ENCODE data around the gene TMEM235.

Gene TMEM235

DNA sequence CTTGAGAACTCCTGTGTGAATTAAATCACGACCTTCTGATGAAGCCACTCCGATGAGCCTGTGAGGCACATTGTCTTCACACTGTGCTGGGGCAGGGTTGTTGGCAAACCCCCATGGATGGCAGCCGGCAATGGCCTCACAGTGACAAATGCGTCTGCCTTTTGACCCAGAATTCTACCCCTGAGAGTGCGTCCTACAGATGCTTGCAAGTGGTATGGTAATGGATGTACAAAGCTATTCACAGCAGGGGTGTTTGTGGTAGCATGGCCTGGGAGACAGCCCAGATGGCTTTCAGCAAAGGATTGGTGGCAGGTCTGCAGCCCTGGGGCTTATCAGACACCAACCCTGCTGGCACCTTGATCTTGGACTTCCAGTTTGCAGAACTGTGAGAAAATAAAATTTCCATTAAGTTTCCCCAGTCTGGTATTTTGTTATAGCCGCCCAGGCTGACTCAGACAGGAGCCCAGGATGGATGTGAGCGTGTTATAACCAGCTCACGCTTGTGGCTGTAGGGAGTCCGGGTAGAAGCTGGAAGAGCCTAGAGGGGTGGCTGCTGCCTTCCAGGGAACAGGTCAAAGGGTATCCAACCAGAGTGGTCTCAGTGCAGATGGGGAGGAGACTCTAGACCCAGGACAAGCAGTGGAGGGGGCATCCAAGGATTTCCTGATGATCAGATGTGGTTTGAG, 34.1 kb upstream of the TMEM235 start:
- no peak overlapping the region for H4K91ac ChIP-seq (ENCODE audit: low read length)

DNA sequence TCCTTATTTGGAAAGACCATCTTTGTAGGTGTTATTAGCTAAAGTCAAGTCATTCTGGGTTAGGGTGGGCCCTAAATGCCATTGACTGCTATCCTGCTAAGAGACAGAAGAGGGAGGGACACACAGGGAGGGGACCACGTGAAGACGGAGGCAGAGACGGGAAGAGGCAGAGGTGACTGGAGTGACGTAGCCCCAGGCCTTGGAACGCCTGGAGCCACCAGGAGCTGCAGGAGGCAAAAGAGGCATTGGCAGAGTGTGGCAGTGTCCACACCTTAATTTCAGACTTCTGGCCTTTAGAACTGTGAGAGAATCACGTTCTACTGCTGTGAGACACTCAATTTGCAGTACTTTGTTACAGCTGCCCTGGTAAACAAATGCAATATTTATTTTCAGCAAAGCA, 31.0 kb upstream of the TMEM235 start:
- Histone ChIP-seq H3K14ac (ENCODE audit: low read length in 2 of 2) (no peak overlapping the region), H3K27ac (ENCODE audit: low read length, poor library complexity, severe bottlenecking) (no peak overlapping the region), H3K4me2 (ENCODE audit: low read length, poor library complexity, severe bottlenecking) (no peak overlapping the region), H2BK120ac (ENCODE audit: low read depth, low read length) (no peak overlapping the region), H2AK5ac (ENCODE audit: low read length, severe bottlenecking) (no peak overlapping the region), H4K91ac (ENCODE audit: low read length) (no peak overlapping the region), H3K4me3 (ENCODE audit: insufficient read depth in 1 of 2, low read depth in 1 of 2, low read length in 2 of 2) (no peak overlapping the region), H3K36me3 (ENCODE audit: control insufficient read depth in 1 of 2, insufficient read depth in 2 of 2, low read depth in 1 of 2, low read length in 2 of 2) (peaks cover 0 to 26% of the 10 kb centered on the region in 2 experiments), H3K9me3 (ENCODE audit: control insufficient read depth, low read length) (no peaks in the 10 kb centered on the region), H2AFZ (ENCODE audit: low read depth, low read length) (no peak overlapping the region), H4K8ac (ENCODE audit: low read length) (no peak overlapping the region), H3K4me1 (ENCODE audit: control insufficient read depth, insufficient read depth, low read depth, low read length) (peaks cover 19% of the 10 kb centered on the region), H2BK15ac (ENCODE audit: low read depth, poor library complexity, severe bottlenecking) (no peak overlapping the region), H3K4ac (ENCODE audit: low read depth in 1 of 2, low read length in 2 of 2) (no peak overlapping the region), H3K79me1 (replicated peaks; ENCODE audit: low read length, poor library complexity, severe bottlenecking) (peaks cover 3% of the 10 kb centered on the region), H3K27me3 (ENCODE audit: control insufficient read depth in 1 of 2, insufficient read depth in 1 of 2, low read length in 2 of 2) (no peaks in the 10 kb centered on the region), H2BK12ac (ENCODE audit: low read length in 2 of 2) (no peak overlapping the region), H3K18ac (ENCODE audit: low read depth in 1 of 2, low read length in 2 of 2) (no peak overlapping the region), H2BK5ac (ENCODE audit: low read depth, low read length, poor library complexity, severe bottlenecking) (no peak overlapping the region), H3K9ac (ENCODE audit: low read length) (no peak overlapping the region), H3K23ac (ENCODE audit: low read length in 2 of 2) (no peak overlapping the region)
- DNase-seq, result no peak
- 94% methylated on average over 6 of the region's 6 CpGs for WGBS

More for the DNA sequence above, 34.1 kb upstream of the TMEM235 start:
- H3K4me3 ChIP-seq (ENCODE audit: insufficient read depth in 1 of 2, low read depth in 1 of 2, low read length in 2 of 2), result no peak overlapping the region
- no peak overlapping the region for H2AK5ac ChIP-seq (ENCODE audit: low read length, severe bottlenecking)
- H3K9ac ChIP-seq (ENCODE audit: low read length), result no peak overlapping the region
- peak overlapping the region; percentile 34 for H3K27ac ChIP-seq (ENCODE audit: low read length, poor library complexity, severe bottlenecking)
- H2BK120ac ChIP-seq (ENCODE audit: low read depth, low read length), result no peak overlapping the region
- H3K27me3 ChIP-seq (ENCODE audit: control insufficient read depth in 1 of 2, insufficient read depth in 1 of 2, low read length in 2 of 2), result no peaks in the 10 kb centered on the region
- no peak overlapping the region for H2BK12ac ChIP-seq (ENCODE audit: low read length in 2 of 2)
- H3K36me3 ChIP-seq (ENCODE audit: control insufficient read depth in 1 of 2, insufficient read depth in 2 of 2, low read depth in 1 of 2, low read length in 2 of 2), result peaks cover 5 to 19% of the 10 kb centered on the region in 2 experiments
- no peak overlapping the region for H3K4me2 ChIP-seq (ENCODE audit: low read length, poor library complexity, severe bottlenecking)
- 82% methylated on average over 9 of the region's 9 CpGs for WGBS
- no peaks in the 10 kb centered on the region for H3K9me3 ChIP-seq (ENCODE audit: control insufficient read depth, low read length)
- H2AFZ ChIP-seq (ENCODE audit: low read depth, low read length), result no peak overlapping the region
- H3K18ac ChIP-seq (ENCODE audit: low read depth in 1 of 2, low read length in 2 of 2), result no peak overlapping the region
- no peak overlapping the region for H2BK5ac ChIP-seq (ENCODE audit: low read depth, low read length, poor library complexity, severe bottlenecking)
- H2BK15ac ChIP-seq (ENCODE audit: low read depth, poor library complexity, severe bottlenecking), result no peak overlapping the region
- DNase-seq, result no peak
- H4K8ac ChIP-seq (ENCODE audit: low read length), result no peak overlapping the region
- H3K23ac ChIP-seq (ENCODE audit: low read length in 2 of 2), result no peak overlapping the region
- H3K4me1 ChIP-seq (ENCODE audit: control insufficient read depth, insufficient read depth, low read depth, low read length), result peaks cover 19% of the 10 kb centered on the region
- H3K4ac ChIP-seq (ENCODE audit: low read depth in 1 of 2, low read length in 2 of 2), result no peak overlapping the region
- no peak overlapping the region for H3K14ac ChIP-seq (ENCODE audit: low read length in 2 of 2)
- H3K79me1 ChIP-seq (replicated peaks; ENCODE audit: low read length, poor library complexity, severe bottlenecking), result peaks cover 5% of the 10 kb centered on the region

DNA sequence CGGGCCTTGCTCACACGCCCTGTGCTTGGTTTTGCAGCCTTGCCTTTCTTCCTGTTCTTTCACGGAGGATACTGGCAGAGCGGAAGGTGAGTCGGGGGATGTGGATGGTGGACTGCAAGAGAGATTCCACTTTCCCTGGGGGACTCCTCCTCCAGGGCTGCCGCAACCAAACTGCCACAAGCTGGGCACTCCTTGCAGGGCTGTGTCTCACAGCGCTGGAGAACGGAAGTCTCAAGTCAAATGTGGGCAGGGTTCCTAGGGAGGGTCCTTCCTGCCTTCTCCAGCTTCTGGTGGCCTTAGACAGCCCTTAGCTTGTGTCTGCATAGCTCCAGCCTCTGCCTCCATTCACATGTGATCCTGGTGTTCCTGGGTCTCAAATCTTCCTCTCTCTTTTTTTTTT, 28.8 kb upstream of the TMEM235 start:
- WGBS, result 96% methylated on average over 8 of the region's 8 CpGs
- DNase-seq, result no peak
- H2BK5ac ChIP-seq (ENCODE audit: low read depth, low read length, poor library complexity, severe bottlenecking), result no peak overlapping the region
- no peak overlapping the region for H3K14ac ChIP-seq (ENCODE audit: low read length in 2 of 2)
- H2AK5ac ChIP-seq (ENCODE audit: low read length, severe bottlenecking), result no peak overlapping the region
- no peak overlapping the region for H2AFZ ChIP-seq (ENCODE audit: low read depth, low read length)
- H3K36me3 ChIP-seq (ENCODE audit: control insufficient read depth in 1 of 2, insufficient read depth in 2 of 2, low read depth in 1 of 2, low read length in 2 of 2), result peaks cover 0 to 33% of the 10 kb centered on the region in 2 experiments
- peaks cover 3% of the 10 kb centered on the region for H3K79me1 ChIP-seq (replicated peaks; ENCODE audit: low read length, poor library complexity, severe bottlenecking)
- H3K4me3 ChIP-seq (ENCODE audit: insufficient read depth in 1 of 2, low read depth in 1 of 2, low read length in 2 of 2), result no peak overlapping the region
- no peak overlapping the region for H3K18ac ChIP-seq (ENCODE audit: low read depth in 1 of 2, low read length in 2 of 2)
- no peak overlapping the region for H3K9ac ChIP-seq (ENCODE audit: low read length)
- H3K9me3 ChIP-seq (ENCODE audit: control insufficient read depth, low read length), result no peaks in the 10 kb centered on the region
- H2BK12ac ChIP-seq (ENCODE audit: low read length in 2 of 2), result no peak overlapping the region
- H3K27ac ChIP-seq (ENCODE audit: low read length, poor library complexity, severe bottlenecking), result no peak overlapping the region
- H3K4me2 ChIP-seq (ENCODE audit: low read length, poor library complexity, severe bottlenecking), result no peak overlapping the region
- no peak overlapping the region for H4K91ac ChIP-seq (ENCODE audit: low read length)
- H2BK15ac ChIP-seq (ENCODE audit: low read depth, poor library complexity, severe bottlenecking), result no peak overlapping the region
- no peak overlapping the region for H3K23ac ChIP-seq (ENCODE audit: low read length in 2 of 2)
- no peak overlapping the region for H4K8ac ChIP-seq (ENCODE audit: low read length)
- H3K4me1 ChIP-seq (ENCODE audit: control insufficient read depth, insufficient read depth, low read depth, low read length), result peaks cover 6% of the 10 kb centered on the region
- no peak overlapping the region for H2BK120ac ChIP-seq (ENCODE audit: low read depth, low read length)
- H3K4ac ChIP-seq (ENCODE audit: low read depth in 1 of 2, low read length in 2 of 2), result no peak overlapping the region
- H3K27me3 ChIP-seq (ENCODE audit: control insufficient read depth in 1 of 2, insufficient read depth in 1 of 2, low read length in 2 of 2), result no peaks in the 10 kb centered on the region

DNA sequence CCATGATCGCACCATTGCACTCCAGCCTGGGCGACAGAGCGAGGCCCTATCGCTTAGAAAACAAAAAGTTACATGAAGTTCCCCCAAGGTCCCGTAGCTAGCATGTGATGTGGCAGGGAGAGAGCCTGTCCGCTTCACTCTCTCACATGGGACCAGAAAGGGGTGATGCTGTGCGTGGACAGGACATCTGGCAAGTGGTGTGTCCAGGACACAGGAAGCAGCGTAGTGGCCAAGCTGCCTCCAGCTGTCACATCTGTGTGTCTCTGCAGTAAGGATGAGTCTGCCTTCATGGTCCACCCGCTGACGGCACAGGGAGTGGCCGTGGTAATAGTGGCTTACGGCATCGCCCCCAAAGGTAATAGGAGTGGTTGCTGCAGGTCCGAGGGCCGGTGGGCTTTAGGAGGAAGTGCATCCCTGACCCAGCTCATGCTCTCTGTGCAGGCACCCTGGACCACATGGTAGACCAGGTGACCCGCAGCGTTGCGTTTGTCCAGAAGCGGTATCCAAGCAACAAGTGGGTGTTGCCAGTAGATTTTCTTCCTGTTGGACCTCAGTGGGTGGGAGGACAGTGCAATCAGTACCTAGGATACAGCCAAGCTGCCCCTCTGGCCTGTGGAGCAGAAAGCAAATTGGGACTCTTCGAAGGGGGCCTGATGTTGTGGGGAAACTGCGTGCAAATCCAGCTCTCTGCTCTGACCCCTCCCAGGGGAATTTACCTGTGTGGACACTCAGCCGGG, 26.9 kb upstream of the TMEM235 start:
- DNase-seq, result no peak
- no peaks in the 10 kb centered on the region for H3K4me1 ChIP-seq (ENCODE audit: control insufficient read depth, insufficient read depth, low read depth, low read length)
- no peak overlapping the region for H3K4ac ChIP-seq (ENCODE audit: low read depth in 1 of 2, low read length in 2 of 2)
- H3K9ac ChIP-seq (ENCODE audit: low read length), result no peak overlapping the region
- no peak overlapping the region for H3K4me2 ChIP-seq (ENCODE audit: low read length, poor library complexity, severe bottlenecking)
- no peak overlapping the region for H4K8ac ChIP-seq (ENCODE audit: low read length)
- H3K4me3 ChIP-seq (ENCODE audit: insufficient read depth in 1 of 2, low read depth in 1 of 2, low read length in 2 of 2), result no peak overlapping the region
- no peak overlapping the region for H3K23ac ChIP-seq (ENCODE audit: low read length in 2 of 2)
- no peak overlapping the region for H2BK120ac ChIP-seq (ENCODE audit: low read depth, low read length)
- no peak overlapping the region for H2BK15ac ChIP-seq (ENCODE audit: low read depth, poor library complexity, severe bottlenecking)
- H2AK5ac ChIP-seq (ENCODE audit: low read length, severe bottlenecking), result no peak overlapping the region
- H3K18ac ChIP-seq (ENCODE audit: low read depth in 1 of 2, low read length in 2 of 2), result no peak overlapping the region
- peaks cover 0 to 34% of the 10 kb centered on the region in 2 experiments for H3K36me3 ChIP-seq (ENCODE audit: control insufficient read depth in 1 of 2, insufficient read depth in 2 of 2, low read depth in 1 of 2, low read length in 2 of 2)
- WGBS, result 97% methylated on average over 22 of the region's 22 CpGs
- no peaks in the 10 kb centered on the region for H3K27me3 ChIP-seq (ENCODE audit: control insufficient read depth in 1 of 2, insufficient read depth in 1 of 2, low read length in 2 of 2)
- no peak overlapping the region for H2BK5ac ChIP-seq (ENCODE audit: low read depth, low read length, poor library complexity, severe bottlenecking)
- no peak overlapping the region for H3K27ac ChIP-seq (ENCODE audit: low read length, poor library complexity, severe bottlenecking)
- no peak overlapping the region for H2BK12ac ChIP-seq (ENCODE audit: low read length in 2 of 2)
- H3K79me1 ChIP-seq (replicated peaks; ENCODE audit: low read length, poor library complexity, severe bottlenecking), result peaks cover 2% of the 10 kb centered on the region
- H3K14ac ChIP-seq (ENCODE audit: low read length in 2 of 2), result no peak overlapping the region
- H3K9me3 ChIP-seq (ENCODE audit: control insufficient read depth, low read length), result no peaks in the 10 kb centered on the region
- H4K91ac ChIP-seq (ENCODE audit: low read length), result no peak overlapping the region
- H2AFZ ChIP-seq (ENCODE audit: low read depth, low read length), result no peak overlapping the region
